ENCODE data around the gene SHISA6.

SHISA6 gene

GRCh38 chr17:11332706-11333105 lies 91.7 kb downstream of the SHISA6 start:
- H3K4me3 ChIP-seq, result no peak overlapping the region
- H3K27ac ChIP-seq, result no peak overlapping the region

- no peak overlapping the region for H3K27ac ChIP-seq
These were observed 93.5 kb downstream of the SHISA6 start for GRCh38 chr17:11334493-11334892.

GRCh38 chr17:11336290-11336689 lies 95.3 kb downstream of the SHISA6 start:
- no peak overlapping the region for H3K4me3 ChIP-seq
- H3K27ac ChIP-seq, result no peak overlapping the region

More at GRCh38 chr17:11334493-11334892, 93.5 kb downstream of the SHISA6 start:
- no peak overlapping the region for H3K4me3 ChIP-seq

- H3K4me3 ChIP-seq, result no peak overlapping the region
- H3K27ac ChIP-seq, result no peak overlapping the region
These were observed 99.8 kb downstream of the SHISA6 start for GRCh38 chr17:11340803-11341202.

- Histone ChIP-seq H3K27ac (no peak overlapping the region), H3K4me3 (no peak overlapping the region)
These were observed 101.1 kb downstream of the SHISA6 start for GRCh38 chr17:11342138-11342537.

GRCh38 chr17:11349106-11349505 lies 108.1 kb downstream of the SHISA6 start:
- Histone ChIP-seq H3K4me3 (no peak overlapping the region), H3K27ac (no peak overlapping the region)

- no peak overlapping the region for H3K4me3 ChIP-seq
- no peak overlapping the region for H3K27ac ChIP-seq
These were observed 110.5 kb downstream of the SHISA6 start for GRCh38 chr17:11351479-11351878.

- H3K27ac ChIP-seq, result no peak overlapping the region
- no peak overlapping the region for H3K4me3 ChIP-seq
These were observed 112.6 kb downstream of the SHISA6 start for GRCh38 chr17:11353601-11354000.

- Histone ChIP-seq H3K4me3 (no peak overlapping the region), H3K27ac (no peak overlapping the region)
These were observed 115.4 kb downstream of the SHISA6 start for GRCh38 chr17:11356371-11356770.

- H3K27ac ChIP-seq, result no peak overlapping the region
- no peak overlapping the region for H3K4me3 ChIP-seq
These were observed 122.6 kb downstream of the SHISA6 start for GRCh38 chr17:11363565-11364117.

- Histone ChIP-seq H3K27ac (no peak overlapping the region), H3K4me3 (no peak overlapping the region)
These were observed 125.3 kb downstream of the SHISA6 start for GRCh38 chr17:11366272-11366850.

GRCh38 chr17:11369575-11369974 lies 128.6 kb downstream of the SHISA6 start:
- no peak overlapping the region for H3K4me3 ChIP-seq
- no peak overlapping the region for H3K27ac ChIP-seq

GRCh38 chr17:11372692-11373091 lies 131.7 kb downstream of the SHISA6 start:
- Histone ChIP-seq H3K27ac (no peak overlapping the region), H3K4me3 (no peak overlapping the region)

GRCh38 chr17:11378506-11378905 lies 137.5 kb downstream of the SHISA6 start:
- Histone ChIP-seq H3K4me3 (no peak overlapping the region), H3K27ac (no peak overlapping the region)

- Histone ChIP-seq H3K27ac (no peak overlapping the region), H3K4me3 (no peak overlapping the region)
These were observed 139.7 kb downstream of the SHISA6 start for GRCh38 chr17:11380761-11381160.

GRCh38 chr17:11383157-11383556 lies 142.1 kb downstream of the SHISA6 start:
- Histone ChIP-seq H3K27ac (no peak overlapping the region), H3K4me3 (no peak overlapping the region)

- no peak overlapping the region for H3K27ac ChIP-seq
- no peak overlapping the region for H3K4me3 ChIP-seq
These were observed 143.1 kb downstream of the SHISA6 start for GRCh38 chr17:11384131-11384530.

- no peak overlapping the region for H3K27ac ChIP-seq
- H3K4me3 ChIP-seq, result no peak overlapping the region
These were observed 146.6 kb downstream of the SHISA6 start for GRCh38 chr17:11387610-11388009.

- Histone ChIP-seq H3K27ac (no peak overlapping the region), H3K4me3 (no peak overlapping the region)
These were observed 147.0 kb downstream of the SHISA6 start for GRCh38 chr17:11388054-11388453.

GRCh38 chr17:11389583-11389982 lies 148.6 kb downstream of the SHISA6 start:
- H3K4me3 ChIP-seq, result no peak overlapping the region
- no peak overlapping the region for H3K27ac ChIP-seq

- H3K4me3 ChIP-seq, result no peak overlapping the region
- no peak overlapping the region for H3K27ac ChIP-seq
These were observed 150.1 kb downstream of the SHISA6 start for GRCh38 chr17:11391134-11391533.

Measured in skin epidermis (tissue), 12 donors.